GM18526 (cell line): ENCODE results near the gene CLEC6A.

Experiments
- POLR2A ChIP-seq: IDR thresholded peaks from 3 replicates; pipeline ENCODE4 v1.6.1; 2011; ENCODE audit not compliant: insufficient read length; ENCODE audit errors: extremely low read depth

The CLEC6A gene

GRCh38 chr12:8455727-8456360 lies at the start of gene CLEC6A:
TSS of gene CLEC6A (plus strand) at chr12:8455962. CDS start at chr12:8456112, 150 bp downstream.
- TF ChIP-seq POLR2A: no peak

- TF ChIP-seq POLR2A: no peak
Observed at GRCh38 chr12:8420506-8420905, 35.3 kb upstream of the CLEC6A start.

- TF ChIP-seq POLR2A: no peak
Observed at GRCh38 chr12:8445731-8446130, 10.0 kb upstream of the CLEC6A start.

- no peak for TF ChIP-seq POLR2A
Observed at GRCh38 chr12:8446642-8447547, 8.9 kb upstream of the CLEC6A start.

- no peak for TF ChIP-seq POLR2A
Observed at GRCh38 chr12:8449355-8449859, 6.4 kb upstream of the CLEC6A start.

GRCh38 chr12:8452036-8452435 lies 3.7 kb upstream of the CLEC6A start:
- TF ChIP-seq POLR2A: no peak

GRCh38 chr12:8453021-8453513 lies 2.7 kb upstream of the CLEC6A start:
- TF ChIP-seq POLR2A: no peak

GRCh38 chr12:8453796-8454195 lies 2.0 kb upstream of the CLEC6A start:
- no peak for TF ChIP-seq POLR2A

- TF ChIP-seq POLR2A: no peak
Observed at GRCh38 chr12:8455271-8455670, 491 bp upstream of the CLEC6A start.

GRCh38 chr12:8461426-8461825 lies 5.7 kb downstream of the CLEC6A start:
- TF ChIP-seq POLR2A: no peak

- TF ChIP-seq POLR2A: no peak
Observed at GRCh38 chr12:8465301-8465996, 9.7 kb downstream of the CLEC6A start.

GRCh38 chr12:8466241-8466640 lies 10.5 kb downstream of the CLEC6A start:
- no peak for TF ChIP-seq POLR2A

- no peak for TF ChIP-seq POLR2A
Observed at GRCh38 chr12:8471090-8471489, 15.3 kb downstream of the CLEC6A start.

GRCh38 chr12:8475508-8476203 lies 19.9 kb downstream of the CLEC6A start:
- no peak for TF ChIP-seq POLR2A

- no peak for TF ChIP-seq POLR2A
Observed at GRCh38 chr12:8482571-8483061, 26.9 kb downstream of the CLEC6A start.

GRCh38 chr12:8483079-8483478 lies 27.3 kb downstream of the CLEC6A start:
- no peak for TF ChIP-seq POLR2A
